ENCODE measurements around the gene IQUB.
A peak's percentile ranks its signal among the peaks of the same experiment; 100 is the strongest.
"Not testable (repeated sequence)": the region's sequence is repeated elsewhere in the genome, so short reads cannot be mapped to it uniquely, and the experiment has no call there.

The IQUB gene

DNA sequence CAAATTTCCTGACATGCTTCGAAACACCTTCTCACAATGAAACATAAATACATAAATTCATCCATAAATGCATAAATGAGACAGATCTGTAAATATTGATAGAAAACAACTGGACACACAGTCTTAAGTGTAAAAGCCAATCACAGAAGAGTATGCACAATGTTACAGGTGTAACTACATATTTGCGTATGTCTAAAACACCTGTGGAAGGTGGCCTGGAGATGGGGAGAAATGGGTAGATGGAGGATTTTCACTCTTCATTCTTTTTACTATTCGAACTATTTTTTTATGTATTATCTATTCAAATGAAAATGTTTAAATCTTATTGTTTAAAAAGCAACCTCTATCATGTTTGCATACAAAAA lies 860 bp downstream of the IQUB start:
- H3K27ac ChIP-seq = no peak overlapping the region
- no peak for DNase-seq (ENCODE audit: low spot score)

DNA sequence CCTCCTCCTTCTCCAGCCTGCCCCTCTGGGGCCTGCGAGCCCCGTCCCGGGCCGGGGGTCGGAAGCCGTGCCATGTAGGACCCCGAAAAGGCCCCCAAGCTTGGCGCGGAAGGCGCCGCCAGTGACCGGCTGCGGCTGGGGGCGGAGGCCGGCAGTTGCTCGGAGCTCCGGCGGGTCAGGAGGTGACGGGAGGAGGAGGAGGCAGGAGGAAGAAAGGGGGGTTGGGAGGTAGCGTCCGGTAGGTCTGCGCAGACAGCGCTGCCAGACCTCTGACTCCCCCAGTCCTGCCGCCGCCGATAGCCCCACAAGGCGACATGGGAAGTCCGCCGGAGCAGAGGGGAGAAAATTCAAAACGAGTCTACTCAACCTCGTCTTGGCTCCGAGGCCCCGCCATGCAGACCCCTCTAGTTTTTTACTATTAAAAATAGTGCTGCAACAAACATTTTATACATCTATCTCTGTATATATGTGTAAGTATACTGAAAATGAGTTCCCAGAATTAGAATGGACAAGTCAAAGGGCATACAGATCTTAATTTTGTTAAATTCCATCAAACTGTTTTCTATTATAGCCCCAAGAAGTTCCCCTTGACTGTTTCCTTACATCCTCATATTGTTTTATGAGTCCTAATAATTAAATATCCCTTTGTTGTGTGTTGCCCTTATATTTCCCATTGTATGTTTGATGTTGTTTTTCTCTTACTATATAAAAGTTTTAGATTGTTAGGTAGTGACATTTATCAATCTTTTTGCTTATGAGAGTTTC lies 1.4 kb downstream of the IQUB start:
- DNase-seq (ENCODE audit: low spot score); H3K27ac ChIP-seq: not testable (repeated sequence)
- peak overlapping the region; percentile 65 for H3K4me3 ChIP-seq

More for the DNA sequence above, 860 bp downstream of the IQUB start:
- H3K4me3 ChIP-seq = peak overlapping the region; percentile 69
- TF ChIP-seq, protein P1, sequence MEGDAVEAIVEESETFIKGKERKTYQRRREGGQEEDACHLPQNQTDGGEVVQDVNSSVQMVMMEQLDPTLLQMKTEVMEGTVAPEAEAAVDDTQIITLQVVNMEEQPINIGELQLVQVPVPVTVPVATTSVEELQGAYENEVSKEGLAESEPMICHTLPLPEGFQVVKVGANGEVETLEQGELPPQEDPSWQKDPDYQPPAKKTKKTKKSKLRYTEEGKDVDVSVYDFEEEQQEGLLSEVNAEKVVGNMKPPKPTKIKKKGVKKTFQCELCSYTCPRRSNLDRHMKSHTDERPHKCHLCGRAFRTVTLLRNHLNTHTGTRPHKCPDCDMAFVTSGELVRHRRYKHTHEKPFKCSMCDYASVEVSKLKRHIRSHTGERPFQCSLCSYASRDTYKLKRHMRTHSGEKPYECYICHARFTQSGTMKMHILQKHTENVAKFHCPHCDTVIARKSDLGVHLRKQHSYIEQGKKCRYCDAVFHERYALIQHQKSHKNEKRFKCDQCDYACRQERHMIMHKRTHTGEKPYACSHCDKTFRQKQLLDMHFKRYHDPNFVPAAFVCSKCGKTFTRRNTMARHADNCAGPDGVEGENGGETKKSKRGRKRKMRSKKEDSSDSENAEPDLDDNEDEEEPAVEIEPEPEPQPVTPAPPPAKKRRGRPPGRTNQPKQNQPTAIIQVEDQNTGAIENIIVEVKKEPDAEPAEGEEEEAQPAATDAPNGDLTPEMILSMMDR (IDR thresholded peaks at IDR 0.05) = no peak

DNA sequence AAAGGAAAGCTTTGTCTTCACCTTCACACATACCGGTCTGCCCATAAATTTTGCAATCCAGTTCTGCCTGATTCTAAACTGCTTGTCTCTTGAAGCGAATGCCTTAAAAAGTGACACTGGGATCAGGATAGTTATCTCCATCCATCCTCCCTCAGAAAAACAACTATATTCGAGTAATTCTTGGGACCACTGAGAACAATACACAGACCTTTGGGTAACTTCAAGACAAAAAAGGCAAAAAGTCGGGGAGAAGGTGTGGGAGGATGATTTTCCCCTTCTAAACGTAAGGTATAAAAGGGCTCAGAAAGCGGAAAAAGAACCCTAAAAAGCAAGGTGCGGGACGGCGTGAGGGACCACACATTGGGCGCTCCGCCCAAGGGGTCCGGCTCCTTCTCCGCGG lies 2.1 kb downstream of the IQUB start:
- H3K4me3 ChIP-seq = peak overlapping the region; percentile 65
- H3K27ac ChIP-seq; DNase-seq (ENCODE audit: low spot score): not testable (repeated sequence)

DNA sequence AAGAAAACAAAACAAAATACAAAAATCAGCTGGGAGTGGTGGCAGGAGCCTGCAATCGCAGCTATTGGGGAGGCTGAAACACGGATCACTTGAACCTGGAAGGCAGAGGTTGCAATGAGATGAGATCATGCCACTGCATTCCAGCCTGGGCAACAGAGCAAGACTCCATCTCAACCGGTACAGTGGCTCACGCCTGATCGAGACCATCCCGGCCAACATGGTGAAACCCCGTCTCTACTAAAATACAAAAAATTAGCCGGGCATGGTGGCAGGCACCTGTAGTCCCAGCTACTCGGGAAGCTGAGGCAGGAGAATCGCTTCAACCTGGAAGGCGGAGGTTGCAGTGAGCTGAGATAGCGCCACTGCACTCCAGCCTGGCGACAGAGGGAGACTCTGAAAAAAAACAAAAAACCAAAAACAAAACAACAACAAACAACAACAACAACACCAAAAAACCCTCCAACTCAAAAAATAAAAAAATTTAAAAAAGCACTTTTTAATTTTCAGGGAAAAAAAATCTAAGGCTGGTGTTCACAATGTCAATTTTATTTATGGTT lies 4.3 kb downstream of the IQUB start:
- not testable (repeated sequence) for H3K27ac ChIP-seq; H3K4me3 ChIP-seq; DNase-seq (ENCODE audit: low spot score)

DNA sequence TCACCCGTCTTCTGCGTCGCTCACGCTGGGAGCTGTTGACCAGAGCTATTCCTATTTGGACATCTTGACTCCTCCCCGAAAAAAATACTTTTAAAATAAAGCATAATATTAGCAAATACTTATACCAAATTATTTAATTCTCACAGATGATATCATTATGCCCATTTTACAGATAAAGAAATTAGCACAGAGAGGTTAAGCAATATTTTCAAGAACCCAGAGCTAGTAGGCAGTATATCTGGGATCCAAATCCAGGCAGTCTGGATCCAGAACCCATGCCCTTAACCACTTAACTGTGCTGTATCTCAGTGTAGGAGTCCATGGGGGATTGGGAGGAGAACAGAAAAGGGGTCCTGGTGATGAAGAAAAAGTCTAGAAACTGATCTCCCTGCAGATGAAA lies 6.1 kb downstream of the IQUB start:
- no peak for DNase-seq (ENCODE audit: low spot score)
- TF ChIP-seq, protein P1 (IDR thresholded peaks at IDR 0.05) = no peak
- Histone ChIP-seq H3K27ac (no peak overlapping the region), H3K4me3 (no peak overlapping the region)

DNA sequence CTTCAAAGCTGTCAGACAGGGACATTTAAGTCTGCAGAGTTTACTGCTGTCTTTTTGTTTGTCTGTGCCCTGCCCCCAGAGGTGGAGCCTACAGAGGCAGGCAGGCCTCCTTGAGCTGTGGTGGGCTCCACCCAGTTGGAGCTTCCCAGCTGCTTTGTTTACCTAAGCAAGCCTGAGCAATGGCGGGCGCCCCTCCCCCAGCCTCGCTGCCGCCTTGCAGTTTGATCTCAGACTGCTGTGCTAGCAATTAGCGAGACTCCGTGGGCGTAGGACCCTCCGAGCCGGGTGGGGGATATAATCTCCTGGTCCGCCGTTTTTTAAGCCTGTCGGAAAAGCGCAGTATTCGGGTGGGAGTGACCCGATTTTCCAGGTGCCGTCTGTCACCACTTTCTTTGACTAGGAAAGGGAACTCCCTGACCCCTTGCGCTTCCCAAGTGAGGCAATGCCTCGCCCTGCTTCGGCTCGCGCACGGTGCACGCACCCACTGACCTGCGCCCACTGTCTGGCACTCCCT lies 6.6 kb downstream of the IQUB start:
- not testable (repeated sequence) for H3K27ac ChIP-seq; H3K4me3 ChIP-seq; DNase-seq (ENCODE audit: low spot score)

DNA sequence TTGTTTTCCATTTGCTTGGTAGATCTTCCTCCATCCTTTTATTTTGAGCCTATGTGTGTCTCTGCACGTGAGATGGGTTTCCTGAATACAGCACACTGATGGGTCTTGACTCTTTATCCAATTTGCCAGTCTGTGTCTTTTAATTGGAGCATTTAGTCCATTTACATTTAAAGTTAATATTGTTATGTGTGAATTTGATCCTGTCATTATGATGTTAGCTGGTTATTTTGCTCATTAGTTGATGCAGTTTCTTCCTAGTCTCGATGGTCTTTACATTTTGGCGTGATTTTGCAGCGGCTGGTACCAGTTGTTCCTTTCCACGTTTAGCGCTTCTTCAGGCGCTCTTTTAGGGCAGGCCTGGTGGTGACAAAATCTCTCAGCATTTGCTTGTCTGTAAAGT lies 7.9 kb downstream of the IQUB start:
- not testable (repeated sequence) for DNase-seq (ENCODE audit: low spot score); H3K4me3 ChIP-seq; H3K27ac ChIP-seq

DNA sequence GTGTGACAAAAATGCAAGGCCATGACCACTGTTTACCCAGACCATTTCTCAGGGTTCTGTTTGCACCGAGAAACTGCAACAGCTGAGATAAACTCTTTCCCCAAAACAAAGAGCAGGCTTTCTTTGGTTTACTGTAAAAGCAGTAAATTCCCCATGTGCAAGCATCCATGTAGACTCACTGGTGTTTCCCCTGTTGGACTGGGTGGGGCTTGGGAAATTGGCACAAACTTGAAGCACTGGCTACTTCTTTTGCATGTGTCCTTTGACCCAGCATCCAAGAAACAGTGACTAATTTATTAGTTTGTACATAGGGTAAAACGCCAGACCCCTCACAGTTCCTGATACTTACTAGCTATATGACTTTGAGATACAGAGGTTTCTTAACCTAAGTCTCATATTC lies 12.3 kb downstream of the IQUB start:
- Histone ChIP-seq H3K27ac (no peak overlapping the region), H3K4me3 (no peak overlapping the region)
- DNase-seq (ENCODE audit: low spot score) = no peak
- TF ChIP-seq, protein P1 (IDR thresholded peaks at IDR 0.05) = no peak

DNA sequence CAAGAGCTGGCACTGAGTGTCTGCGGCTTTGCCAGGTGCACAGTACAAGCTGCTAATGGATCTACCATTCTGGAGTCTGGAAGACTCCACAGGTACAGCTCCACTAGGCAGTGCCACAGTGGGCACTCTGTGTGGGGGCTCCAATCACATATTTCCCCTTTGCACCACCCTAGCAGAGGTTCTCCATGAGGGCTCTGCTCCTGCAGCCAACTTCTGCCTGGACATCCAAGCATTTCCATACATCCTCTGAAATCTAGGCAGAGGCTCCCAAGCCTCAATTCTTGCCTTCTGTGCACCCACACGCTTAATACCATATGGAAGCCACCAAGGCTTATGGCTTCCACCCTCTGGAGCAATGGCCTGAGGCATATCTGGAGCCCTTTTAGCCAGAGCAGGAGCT lies 29.2 kb downstream of the IQUB start:
- no peak for DNase-seq (ENCODE audit: low spot score)
- Histone ChIP-seq H3K4me3 (no peak overlapping the region), H3K27ac (no peak overlapping the region)
- TF ChIP-seq, protein P1 (IDR thresholded peaks at IDR 0.05) = no peak

DNA sequence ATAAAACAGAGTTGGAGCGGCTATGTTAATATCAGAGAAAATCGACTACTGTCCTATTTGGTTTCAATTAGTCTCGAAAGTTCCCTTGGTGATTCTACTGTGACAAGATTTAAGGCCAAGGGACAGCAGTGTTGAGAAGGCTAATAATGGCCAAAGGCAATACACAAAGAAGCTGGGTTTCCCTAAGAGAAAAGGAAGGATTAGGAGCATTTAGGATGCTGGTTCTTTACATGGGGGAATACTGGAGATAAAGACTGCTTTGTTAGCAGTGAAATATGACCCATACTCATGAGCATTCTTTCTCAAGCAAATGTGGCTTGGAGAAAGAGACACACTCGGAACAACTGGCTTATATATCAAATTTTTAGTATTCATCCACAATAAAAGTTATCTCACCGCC lies 32.2 kb downstream of the IQUB start:
- Histone ChIP-seq H3K4me3 (no peak overlapping the region), H3K27ac (no peak overlapping the region)
- no peak for DNase-seq (ENCODE audit: low spot score)
- TF ChIP-seq, protein P1 (IDR thresholded peaks at IDR 0.05) = no peak

All from coronary artery (tissue), 2 donors.